T47D (cell line): ENCODE measurements around the gene NUTM2D.
"Not testable (repeated sequence)": the region's sequence is repeated elsewhere in the genome, so short reads cannot be mapped to it uniquely, and the experiment has no call there.

ENCODE experiments used
- DNase-seq, 2 experiments: peaks; one replicate each; pipeline versions ENCODE4 v3.0.0 to v3.0.0-alpha.2; 2011 to 2012; ENCODE audit warnings: low read depth in 1 of 2, low spot score in 1 of 2
- in situ Hi-C: cut with HindIII; loops from 2 replicates; pipeline ENCODE4 v1.10.0; 2016; ENCODE audit warnings: low sequenced_read_pairs, low pct_unique_long_range_greater_than_20kb

The NUTM2D gene

DNA sequence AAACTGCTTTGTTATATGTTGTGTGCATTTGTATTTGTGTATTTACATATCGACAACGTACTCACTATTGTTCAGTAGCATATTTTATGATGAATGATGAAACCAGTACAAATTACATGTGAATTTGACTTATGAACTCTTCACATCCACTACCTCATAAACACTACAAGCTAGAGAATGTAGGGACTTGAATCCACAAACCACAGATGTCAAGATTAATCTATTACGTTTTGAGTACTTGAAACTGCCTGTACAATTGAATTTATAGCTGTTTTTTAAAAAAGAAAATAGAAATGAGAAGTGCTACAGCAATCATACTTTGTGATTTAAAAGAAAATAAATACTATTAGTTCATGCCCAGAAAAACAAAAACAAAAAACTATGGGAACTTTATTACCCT, 4.7 kb upstream of the NUTM2D start:
- in situ Hi-C loops, DNase-seq: not testable (repeated sequence)

DNA sequence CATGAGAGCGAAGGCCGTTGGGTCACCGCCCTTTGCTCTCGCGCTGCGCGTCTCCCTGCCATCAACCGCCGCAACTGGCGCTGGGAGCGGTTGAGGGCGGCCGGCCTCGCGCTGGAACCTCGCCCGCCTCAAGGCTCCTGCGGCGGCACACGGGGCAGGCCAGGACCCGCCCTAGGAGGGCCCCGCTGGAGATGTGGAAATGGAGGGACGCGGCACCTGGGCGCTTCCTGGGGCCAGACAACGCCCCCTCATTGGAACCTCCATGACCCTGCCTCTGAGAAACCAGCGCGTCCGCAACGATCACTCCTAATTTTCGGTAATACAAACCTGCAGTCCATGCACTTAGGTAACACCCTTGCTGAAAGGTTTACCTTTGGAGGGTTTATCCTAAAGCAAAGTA, 2.4 kb upstream of the NUTM2D start:
- in situ Hi-C loops, DNase-seq: not testable (repeated sequence)

DNA sequence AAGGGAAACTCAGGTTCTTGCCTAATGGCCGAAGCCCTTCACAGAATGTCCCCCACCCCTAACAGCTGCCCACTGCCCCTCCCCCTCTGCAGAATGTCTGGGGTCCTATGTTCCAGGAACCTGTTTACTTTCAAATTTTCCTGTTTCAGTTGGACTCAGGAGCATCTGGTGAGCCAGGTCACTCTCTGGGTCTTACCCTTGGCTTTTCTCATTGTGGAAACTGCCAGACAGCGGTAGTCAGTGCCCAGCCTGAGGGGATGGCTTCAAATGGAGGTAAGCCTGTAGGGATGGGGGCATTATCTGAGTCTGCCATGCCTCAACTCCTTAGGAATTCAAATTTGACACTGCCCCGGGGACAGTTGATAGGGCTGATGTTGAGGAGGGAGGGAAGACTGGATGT, 615 bp downstream of the NUTM2D start:
- in situ Hi-C loops, DNase-seq: not testable (repeated sequence)

DNA sequence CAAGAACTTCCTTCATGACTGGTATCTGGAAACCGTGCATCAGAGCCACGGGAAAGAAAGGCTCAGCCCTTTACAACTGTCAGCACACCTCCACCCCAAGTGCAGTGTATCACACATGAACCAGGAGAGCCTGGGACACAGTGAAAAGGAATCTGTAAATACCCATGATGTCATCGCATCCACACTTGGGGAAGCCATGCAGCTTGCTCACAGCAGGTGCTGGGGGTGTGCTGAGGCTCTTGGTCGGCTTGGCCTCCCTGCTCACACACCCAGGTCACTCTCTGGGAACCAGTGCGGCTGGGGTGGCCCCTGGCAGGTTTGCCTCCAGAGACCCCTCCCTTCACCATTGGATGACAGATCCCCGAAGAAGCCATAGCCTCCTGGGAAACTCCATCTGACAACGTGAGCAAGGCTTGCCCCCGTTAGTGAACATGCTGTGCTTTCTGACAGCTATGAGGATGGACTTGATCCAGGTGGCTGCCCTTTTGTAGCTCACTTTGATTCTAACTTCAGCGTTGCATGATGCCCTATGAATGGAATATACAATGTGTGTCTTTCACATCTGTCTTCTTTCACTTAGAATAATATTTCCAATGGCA, 12.1 kb downstream of the NUTM2D start:
- DNase-seq, in situ Hi-C loops: not testable (repeated sequence)

DNA sequence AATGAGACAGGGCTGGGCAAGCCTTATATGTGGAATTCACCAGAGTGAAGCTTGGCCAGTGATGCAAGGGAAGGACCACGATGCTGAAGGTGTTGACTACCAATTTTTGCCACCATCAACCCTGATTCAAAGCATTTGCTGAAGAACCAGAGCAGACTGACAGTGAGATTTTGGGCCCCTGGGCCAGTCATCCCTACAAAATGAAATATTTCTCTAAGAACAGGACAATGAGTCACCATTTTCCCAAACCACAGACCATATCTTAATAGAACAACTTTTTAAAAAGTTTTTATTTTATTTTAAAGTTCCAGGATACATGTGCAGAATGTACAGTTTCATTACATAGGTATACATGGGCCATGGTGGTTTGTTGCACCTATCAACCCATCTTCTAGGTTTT, 16.5 kb downstream of the NUTM2D start:
- DNase-seq, in situ Hi-C loops: not testable (repeated sequence)

DNA sequence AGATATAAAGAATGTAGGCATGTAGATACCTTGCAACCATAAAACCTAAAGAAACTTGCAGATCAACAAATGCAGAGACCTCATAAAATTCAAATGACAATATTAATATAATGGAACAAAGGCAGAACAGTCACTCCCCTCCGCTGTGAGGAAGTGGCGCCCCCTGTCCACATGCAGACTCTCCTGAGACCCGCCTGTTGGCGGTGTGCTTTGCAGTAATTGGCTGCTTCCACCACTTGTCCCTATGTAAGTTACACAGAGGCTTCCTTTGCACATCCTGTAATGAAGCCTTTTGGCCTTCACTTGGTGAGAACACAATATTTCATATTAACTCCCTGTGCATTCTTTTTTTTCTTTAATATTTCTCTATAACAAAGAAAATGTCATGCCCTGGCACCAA, 21.6 kb downstream of the NUTM2D start:
- DNase-seq, in situ Hi-C loops: not testable (repeated sequence)

DNA sequence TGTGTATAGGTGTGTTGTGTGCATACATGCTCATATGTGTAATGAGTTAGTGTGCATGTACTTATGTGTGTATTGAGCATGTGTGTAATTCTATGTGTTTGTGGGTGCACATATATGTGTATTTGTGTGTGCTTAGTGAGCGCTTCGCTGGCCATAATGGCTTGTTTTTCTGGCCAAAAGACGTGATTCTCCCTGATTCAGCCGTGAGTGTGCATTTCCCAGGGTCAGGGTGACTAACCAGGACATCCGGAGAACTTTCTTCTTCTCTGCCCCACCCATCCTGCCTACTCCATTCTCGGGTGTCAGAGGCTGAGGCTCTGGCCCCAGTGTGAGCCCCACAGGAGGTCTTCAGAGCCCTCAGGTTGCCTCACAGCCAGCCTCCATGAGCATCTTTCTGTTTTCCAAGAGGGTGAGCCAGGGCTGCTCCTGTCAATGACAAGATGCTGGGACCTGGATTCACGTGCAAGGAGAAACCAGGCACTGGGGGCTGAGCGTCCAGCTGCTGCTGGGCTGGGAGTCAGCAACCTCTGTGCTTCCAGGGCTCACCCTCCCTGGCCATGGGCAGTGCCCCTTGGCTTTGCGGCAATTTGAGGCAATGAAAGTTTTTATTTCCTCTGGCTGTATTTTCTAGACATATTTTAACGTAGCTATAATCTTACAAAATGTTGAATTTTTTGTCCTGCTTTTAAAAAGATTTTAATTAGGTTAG, 25.8 kb downstream of the NUTM2D start:
- DNase-seq, in situ Hi-C loops: not testable (repeated sequence)

DNA sequence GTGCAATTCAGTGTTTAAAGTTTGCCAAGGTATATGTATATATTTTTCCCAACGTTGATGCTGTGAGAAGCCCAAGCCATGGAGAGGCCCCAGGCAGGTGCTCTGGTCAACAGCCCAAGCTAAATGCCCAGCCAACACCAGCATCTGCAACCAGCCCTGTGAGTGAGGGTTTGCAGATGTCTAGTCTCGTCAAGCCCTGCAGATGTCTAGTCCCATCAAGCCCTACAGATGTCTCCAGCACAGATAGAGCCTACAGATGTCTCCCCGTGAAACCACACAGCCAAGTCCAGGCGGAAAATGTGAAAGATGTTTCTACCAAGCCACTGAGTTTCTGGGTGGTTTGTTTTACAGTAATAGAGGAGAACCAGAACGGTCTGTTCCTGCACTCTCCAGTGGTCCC, 26.7 kb downstream of the NUTM2D start:
- DNase-seq, in situ Hi-C loops: not testable (repeated sequence)

DNA sequence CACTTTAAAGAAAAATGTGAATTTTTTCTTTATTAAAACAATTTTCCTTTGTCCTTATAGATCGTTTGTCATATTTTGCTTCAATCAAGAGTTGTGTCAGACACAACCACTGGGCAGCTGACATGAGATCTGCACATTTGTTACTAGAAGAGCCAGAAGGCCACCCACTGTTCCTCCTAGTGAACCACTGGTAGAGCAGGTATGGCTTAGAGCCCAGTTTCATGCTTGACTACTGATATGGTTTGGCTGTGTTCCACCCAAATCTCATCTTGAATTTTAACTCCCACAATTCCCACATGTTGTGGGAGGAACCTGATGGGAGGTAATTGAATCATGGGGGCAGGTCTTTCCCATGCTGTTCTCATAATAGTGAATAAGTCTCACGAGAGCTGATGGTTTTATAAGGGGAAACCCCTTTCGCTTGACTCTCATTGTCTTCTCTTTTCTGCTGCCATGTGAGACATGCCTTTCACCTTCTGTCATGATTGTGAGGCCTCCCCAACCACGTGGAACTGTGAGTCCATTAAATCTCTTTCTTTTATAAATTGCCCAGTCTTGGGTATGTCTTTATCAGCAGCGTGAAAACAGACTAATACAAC, 28.3 kb downstream of the NUTM2D start:
- in situ Hi-C loops, DNase-seq: not testable (repeated sequence)

DNA sequence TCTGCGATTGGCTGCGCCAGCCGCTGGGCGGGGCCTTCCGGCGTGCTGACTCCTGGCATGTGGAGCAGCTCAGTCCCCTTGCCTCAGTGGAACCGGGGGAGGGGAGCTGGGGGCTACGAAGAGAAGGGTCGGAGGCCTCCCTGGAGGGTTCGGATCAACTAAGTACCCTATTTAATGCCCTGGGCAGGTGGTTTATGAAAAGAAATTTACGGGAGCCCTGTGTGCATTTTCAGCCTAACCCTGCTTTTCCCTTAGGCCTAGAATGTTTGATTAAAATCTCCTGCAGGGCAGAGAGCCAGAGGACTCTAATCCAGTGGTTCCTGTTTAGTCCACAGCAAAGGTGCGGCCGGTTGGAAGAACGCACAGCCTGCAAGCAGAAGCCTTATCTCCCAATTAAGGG, 33.8 kb downstream of the NUTM2D start:
- DNase-seq = peak in 1 of 2 experiments; percentile 30
- in situ Hi-C loops = not testable (repeated sequence)

DNA sequence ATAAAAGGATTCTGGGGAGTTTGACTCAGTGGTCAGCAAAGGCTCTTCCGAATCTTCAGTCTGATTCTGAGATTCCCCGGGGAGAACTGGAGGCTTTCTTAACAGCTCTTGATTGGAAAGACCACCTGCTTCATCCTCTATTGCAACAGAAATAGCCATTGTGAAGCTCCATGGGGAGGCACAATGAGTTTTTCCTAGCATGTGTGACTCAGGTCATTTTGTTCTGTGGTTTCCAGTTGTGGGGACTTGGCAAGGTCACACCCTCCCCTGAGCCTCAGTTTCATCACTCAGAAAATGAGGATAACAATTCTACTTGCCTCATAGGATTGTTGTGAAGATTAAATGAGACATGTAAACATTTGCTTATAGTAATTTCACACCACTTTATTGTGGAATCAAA, 38.7 kb downstream of the NUTM2D start:
- in situ Hi-C loops, DNase-seq: not testable (repeated sequence)

DNA sequence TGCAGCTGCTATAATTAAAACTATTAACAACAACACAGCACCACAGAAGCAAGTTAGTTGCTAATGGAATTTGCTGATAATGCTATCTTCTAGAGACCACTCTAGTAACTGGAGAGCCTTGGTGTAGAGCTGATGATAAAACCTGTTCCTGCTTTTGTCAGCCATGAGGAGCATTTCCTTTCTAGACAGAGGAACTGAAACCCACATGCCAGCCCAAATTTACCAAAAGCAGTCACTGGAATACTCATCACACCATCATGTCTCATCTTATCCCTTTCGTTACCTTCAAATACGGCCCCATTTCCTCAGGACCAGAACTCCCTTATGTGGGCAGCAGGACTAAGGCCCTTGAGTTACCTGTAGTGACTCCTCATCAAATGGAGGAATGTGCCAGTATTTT, 40.9 kb downstream of the NUTM2D start:
- in situ Hi-C loops, DNase-seq: not testable (repeated sequence)

DNA sequence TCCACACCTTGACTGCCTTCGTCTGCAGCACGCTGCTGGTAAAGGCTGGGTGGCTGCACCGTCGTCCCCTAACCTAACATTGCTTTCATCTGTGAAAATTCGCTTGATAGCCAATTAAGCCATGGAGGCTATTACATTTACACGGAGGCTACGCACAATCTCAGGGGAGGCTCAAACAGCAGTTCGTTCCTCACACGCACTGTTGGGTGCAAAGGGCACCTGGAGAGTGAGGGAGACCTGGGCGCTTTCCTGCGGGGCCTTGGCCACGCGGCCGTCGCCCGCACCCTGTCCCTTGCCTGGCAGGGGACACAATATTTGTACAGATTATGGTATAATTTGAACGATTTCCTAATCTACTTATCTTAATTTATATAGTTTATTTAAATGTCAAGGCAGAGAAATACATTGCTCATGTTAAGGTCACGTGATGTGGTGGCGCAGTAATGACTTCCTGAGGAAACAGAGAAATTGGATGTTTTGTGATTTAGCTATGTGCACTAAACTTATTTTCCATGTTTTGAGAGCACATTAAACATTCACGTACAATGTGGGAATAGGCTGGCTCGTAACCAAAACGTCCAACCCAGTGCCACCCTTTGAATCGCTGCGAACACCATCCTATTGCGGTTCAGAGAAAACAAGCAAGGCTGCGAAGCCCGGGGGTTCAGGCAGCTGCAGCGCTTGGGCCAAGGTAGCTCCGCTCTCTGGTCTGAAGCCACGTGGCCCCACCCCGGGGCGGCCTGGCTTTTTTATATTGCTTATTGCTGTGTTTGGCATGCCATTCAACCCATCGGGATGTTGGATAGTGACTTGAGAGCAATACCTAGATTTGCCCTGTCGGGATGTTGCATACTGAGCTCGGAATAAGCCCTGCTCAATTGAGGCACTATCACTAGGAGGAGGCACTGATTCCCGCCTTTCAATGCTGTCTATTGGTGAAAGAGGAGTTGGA, 50.2 kb downstream of the NUTM2D start:
- DNase-seq, in situ Hi-C loops: not testable (repeated sequence)

DNA sequence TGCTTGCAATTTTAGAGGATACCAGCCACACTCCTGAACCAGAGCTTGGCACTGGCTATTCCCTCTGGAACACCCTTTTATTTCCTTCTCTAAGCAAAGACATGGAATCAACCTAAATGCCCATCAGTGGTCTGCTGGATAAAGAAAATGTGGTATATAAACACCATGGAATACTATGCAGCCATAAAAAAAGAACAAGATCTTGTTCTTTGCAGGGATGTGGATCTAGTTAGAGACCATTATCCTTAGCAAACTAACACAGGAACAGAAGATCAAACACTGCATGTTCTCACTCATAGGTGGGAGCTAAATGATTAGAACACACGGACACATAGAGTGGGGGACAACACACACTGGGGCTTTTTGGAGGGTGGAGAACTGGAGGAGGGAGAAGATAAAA, 56.4 kb downstream of the NUTM2D start:
- DNase-seq, in situ Hi-C loops: not testable (repeated sequence)
